ENCODE results near the gene ARSG. TPM values are rescaled to one million over a fixed set of nuclear protein-coding genes. Genes with fewer than 3 reads are reported as not detected.

The ARSG gene
- total RNA-seq, 3 donors from 2014 or later: 9.3 to 14.8 (median 9.5) TPM

- intact Hi-C loops (cut with DNase I; ENCODE audit: low total_unique reads): no loop called here
- Histone ChIP-seq H3K4me3 (no peak overlapping the region), H3K4me1 (peaks cover 0 to 5% of the 10 kb centered on the region in 2 donors), H3K9me3 (no peaks in the 10 kb centered on the region), H3K27me3 (peaks cover 0 to 26% of the 10 kb centered on the region in 2 donors), H3K27ac (peak overlapping the region; percentile 77 to 84), H3K36me3 (no peaks in the 10 kb centered on the region)
- TF ChIP-seq POLR2AphosphoS5 (IDR thresholded peaks at IDR 0.05) (no peak), POLR2A (IDR thresholded peaks at IDR 0.05) (no peak), CTCF (IDR thresholded peaks at IDR 0.05) (no peak)
- peak; percentile 69 to 83 for DNase-seq (ENCODE audit: low spot score in 2 of 2)
These were observed 5.2 kb downstream of the ARSG start for GRCh38 chr17:68296217-68297191.

GRCh38 chr17:68297195-68297594, 5.9 kb downstream of the ARSG start:
- intact Hi-C loops (cut with DNase I; ENCODE audit: low total_unique reads): no loop called here
- Histone ChIP-seq H3K9me3 (no peaks in the 10 kb centered on the region), H3K27me3 (peaks cover 0 to 23% of the 10 kb centered on the region in 2 donors), H3K4me3 (no peak overlapping the region), H3K36me3 (no peaks in the 10 kb centered on the region), H3K4me1 (peaks cover 0 to 2% of the 10 kb centered on the region in 2 donors), H3K27ac (peak overlapping the region; percentile 77 to 84)
- peak in 1 of 2 donors; percentile 66 for DNase-seq (ENCODE audit: low spot score in 2 of 2)
- peak in 2 of 3 donors; percentile 67 to 74 for TF ChIP-seq POLR2AphosphoS5 (IDR thresholded peaks at IDR 0.05)
- no peak for TF ChIP-seq POLR2A (IDR thresholded peaks at IDR 0.05)

GRCh38 chr17:68298601-68299000, 7.3 kb downstream of the ARSG start:
- Histone ChIP-seq H3K9me3 (no peaks in the 10 kb centered on the region), H3K36me3 (no peaks in the 10 kb centered on the region), H3K27ac (no peak overlapping the region), H3K27me3 (peaks cover 0 to 11% of the 10 kb centered on the region in 2 donors), H3K4me3 (no peak overlapping the region), H3K4me1 (no peaks in the 10 kb centered on the region)
- DNase-seq (ENCODE audit: low spot score in 2 of 2): no peak
- TF ChIP-seq POLR2AphosphoS5 (IDR thresholded peaks at IDR 0.05) (no peak), CTCF (IDR thresholded peaks at IDR 0.05) (no peak)
- intact Hi-C loops (cut with DNase I; ENCODE audit: low total_unique reads): no loop called here

GRCh38 chr17:68299817-68300216, 8.5 kb downstream of the ARSG start:
- no peaks in the 10 kb centered on the region for H3K9me3 ChIP-seq
- no peaks in the 10 kb centered on the region for H3K4me1 ChIP-seq
- DNase-seq (ENCODE audit: low spot score in 2 of 2): no peak
- H3K4me3 ChIP-seq: no peak overlapping the region
- intact Hi-C loops (cut with DNase I; ENCODE audit: low total_unique reads): no loop called here
- H3K27me3 ChIP-seq: no peaks in the 10 kb centered on the region
- no peak overlapping the region for H3K27ac ChIP-seq
- no peaks in the 10 kb centered on the region for H3K36me3 ChIP-seq
- TF ChIP-seq POLR2A (IDR thresholded peaks at IDR 0.05) (no peak), CTCF (IDR thresholded peaks at IDR 0.05) (no peak), POLR2AphosphoS5 (IDR thresholded peaks at IDR 0.05) (no peak)

- peak; percentile 33 to 58 for DNase-seq (ENCODE audit: low spot score in 2 of 2)
- Histone ChIP-seq H3K27ac (peak overlapping the region; percentile 27 to 52), H3K36me3 (no peaks in the 10 kb centered on the region), H3K27me3 (no peaks in the 10 kb centered on the region), H3K4me3 (no peak overlapping the region), H3K4me1 (no peaks in the 10 kb centered on the region), H3K9me3 (no peaks in the 10 kb centered on the region)
- intact Hi-C loops (cut with DNase I; ENCODE audit: low total_unique reads): no loop called here
- TF ChIP-seq POLR2A (IDR thresholded peaks at IDR 0.05): no peak
These were observed 10.2 kb downstream of the ARSG start for GRCh38 chr17:68301438-68301959.

GRCh38 chr17:68302066-68302564, 10.8 kb downstream of the ARSG start:
- TF ChIP-seq CTCF (IDR thresholded peaks at IDR 0.05) (no peak), POLR2A (IDR thresholded peaks at IDR 0.05) (no peak), POLR2AphosphoS5 (IDR thresholded peaks at IDR 0.05) (no peak)
- Histone ChIP-seq H3K4me3 (no peak overlapping the region), H3K27ac (peak overlapping the region; percentile 27 to 52), H3K27me3 (no peaks in the 10 kb centered on the region), H3K4me1 (no peaks in the 10 kb centered on the region), H3K36me3 (no peaks in the 10 kb centered on the region), H3K9me3 (no peaks in the 10 kb centered on the region)
- DNase-seq (ENCODE audit: low spot score in 2 of 2): no peak
- intact Hi-C loops (cut with DNase I; ENCODE audit: low total_unique reads): no loop called here
